Measurements from ENCODE around the gene RFLNA.
A peak's percentile ranks its signal among the peaks of the same experiment; 100 is the strongest.

The RFLNA gene

GRCh38 chr12:124284368-124284767 lies 10.5 kb upstream of the RFLNA start:
- H3K4me3 ChIP-seq (ENCODE audit: low read depth, low read length): no peak overlapping the region
- TF ChIP-seq CTCF (IDR thresholded peaks at IDR 0.05; ENCODE audit: low read depth, low read length): no peak

GRCh38 chr12:124286414-124286813 lies 8.5 kb upstream of the RFLNA start:
- no peak for TF ChIP-seq CTCF (IDR thresholded peaks at IDR 0.05; ENCODE audit: low read depth, low read length)
- peak; percentile 89 for DNase-seq
- H3K4me3 ChIP-seq (ENCODE audit: low read depth, low read length): no peak overlapping the region
- H3K27me3 ChIP-seq: no peaks in the 10 kb centered on the region
- H3K9me3 ChIP-seq: no peaks in the 10 kb centered on the region; the same call in 1 of the 2 replicates
- no peaks in the 10 kb centered on the region for H3K36me3 ChIP-seq
- H3K4me1 ChIP-seq: peaks cover 15% of the 10 kb centered on the region

More at GRCh38 chr12:124284368-124284767, 10.5 kb upstream of the RFLNA start:
- H3K4me1 ChIP-seq: peaks cover 9% of the 10 kb centered on the region
- no peaks in the 10 kb centered on the region; the same call in 1 of the 2 replicates for H3K9me3 ChIP-seq
- no peaks in the 10 kb centered on the region for H3K36me3 ChIP-seq
- DNase-seq: no peak
- no peaks in the 10 kb centered on the region for H3K27me3 ChIP-seq

GRCh38 chr12:124286971-124287370 lies 7.9 kb upstream of the RFLNA start:
- Histone ChIP-seq H3K4me1 (peaks cover 15% of the 10 kb centered on the region), H3K4me3 (ENCODE audit: low read depth, low read length) (no peak overlapping the region), H3K36me3 (no peaks in the 10 kb centered on the region), H3K9me3 (no peaks in the 10 kb centered on the region; the same call in 1 of the 2 replicates), H3K27me3 (no peaks in the 10 kb centered on the region)
- TF ChIP-seq CTCF (IDR thresholded peaks at IDR 0.05; ENCODE audit: low read depth, low read length): no peak
- no peak for DNase-seq

GRCh38 chr12:124289634-124290600 lies 5.0 kb upstream of the RFLNA start:
- DNase-seq: no peak
- Histone ChIP-seq H3K27me3 (peaks cover 3% of the 10 kb centered on the region), H3K4me3 (ENCODE audit: low read depth, low read length) (peak overlapping the region; percentile 27), H3K9me3 (no peaks in the 10 kb centered on the region), H3K36me3 (no peaks in the 10 kb centered on the region), H3K4me1 (peaks cover 25% of the 10 kb centered on the region)
- TF ChIP-seq CTCF (IDR thresholded peaks at IDR 0.05; ENCODE audit: low read depth, low read length): no peak

- Histone ChIP-seq H3K4me3 (ENCODE audit: low read depth, low read length) (no peak overlapping the region), H3K4me1 (peaks cover 21% of the 10 kb centered on the region), H3K27me3 (peaks cover 25% of the 10 kb centered on the region), H3K36me3 (no peaks in the 10 kb centered on the region), H3K9me3 (no peaks in the 10 kb centered on the region)
- no peak for TF ChIP-seq CTCF (IDR thresholded peaks at IDR 0.05; ENCODE audit: low read depth, low read length)
- DNase-seq: no peak
Observed at GRCh38 chr12:124292385-124292784, 2.5 kb upstream of the RFLNA start.
